ENCODE data around the gene BAZ1A.

The BAZ1A gene

DNA sequence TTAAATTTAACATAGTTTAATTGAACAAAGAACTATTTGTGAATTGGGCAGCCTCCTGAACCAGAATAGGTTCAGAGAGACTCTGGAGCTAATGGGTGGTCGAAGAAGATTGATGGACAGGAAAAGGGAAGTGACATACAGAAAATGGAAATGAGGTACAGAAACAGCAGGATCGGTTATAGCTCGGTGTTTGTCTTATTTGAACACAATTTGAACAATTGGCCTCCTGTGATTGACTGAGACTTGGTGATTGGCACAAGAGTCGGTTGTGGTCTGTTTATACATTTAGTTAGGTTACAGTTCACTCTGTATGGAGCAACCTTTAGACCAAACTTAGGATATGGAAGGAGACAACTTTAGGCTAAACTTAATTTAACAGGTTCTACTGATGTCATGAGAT is 142.4 kb downstream of the BAZ1A start:
- in situ Hi-C loops (cut with MboI; ENCODE audit: low sequenced_read_pairs), result no loop called here

DNA sequence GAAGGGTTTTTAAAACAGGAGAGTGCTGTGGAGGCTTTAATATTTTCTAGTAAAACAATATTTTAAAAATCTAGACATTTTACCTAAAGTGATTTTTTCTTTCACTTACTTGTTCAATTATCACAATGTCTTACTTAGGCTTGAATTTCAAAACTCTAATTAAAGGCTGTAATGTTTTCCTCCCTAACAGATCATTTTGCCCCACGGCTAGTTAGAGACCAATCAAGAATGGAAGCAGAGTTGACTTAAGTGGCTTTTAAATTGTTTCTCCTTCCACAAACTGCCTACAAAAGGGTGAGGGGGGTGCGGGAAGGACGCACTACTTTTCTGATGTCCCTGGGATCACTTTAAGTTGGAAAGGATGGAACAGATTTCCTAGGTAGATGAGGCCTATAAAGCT is 151.3 kb downstream of the BAZ1A start:
- in situ Hi-C loops (cut with MboI; ENCODE audit: low sequenced_read_pairs), result no loop called here

DNA sequence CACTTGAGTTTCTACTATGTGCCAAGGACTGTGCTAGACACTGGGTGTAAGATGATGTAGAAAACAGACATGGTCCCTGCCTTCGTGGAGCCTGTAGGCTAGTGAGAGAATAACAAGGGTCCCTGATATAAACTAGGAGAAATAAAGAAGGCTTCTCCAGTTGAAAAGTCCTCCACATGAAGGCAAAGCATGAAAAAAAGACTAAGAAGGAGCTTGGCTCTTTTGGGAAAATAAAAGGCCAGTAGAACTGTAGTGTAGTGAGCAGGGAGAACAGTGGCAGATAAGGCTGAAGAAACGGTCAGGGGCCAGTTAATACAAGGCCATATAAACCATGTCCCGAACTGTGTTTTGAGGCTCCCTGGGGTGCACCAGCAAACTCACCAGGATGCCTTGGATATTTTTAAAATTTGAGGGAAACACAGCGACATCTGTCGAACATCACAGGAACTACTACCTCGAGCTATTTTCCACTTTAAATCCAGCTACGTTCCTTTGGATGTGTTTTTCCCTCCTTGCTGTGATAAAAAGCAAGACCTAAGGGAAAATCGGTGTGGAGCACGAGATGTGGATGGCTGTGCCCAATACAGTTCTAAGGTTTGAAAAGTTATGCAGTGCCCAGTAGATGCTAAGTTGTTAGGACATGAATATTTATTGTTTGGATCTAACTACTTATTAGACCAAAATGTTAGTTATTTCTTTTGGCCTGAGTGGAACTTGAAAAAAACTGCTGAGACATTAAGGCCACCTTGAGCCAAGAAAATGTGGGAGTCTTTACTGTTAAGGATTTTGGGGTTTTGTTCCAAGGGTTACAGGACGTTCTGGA is 152.2 kb downstream of the BAZ1A start:
- in situ Hi-C loops (cut with MboI; ENCODE audit: low sequenced_read_pairs), result no loop called here

DNA sequence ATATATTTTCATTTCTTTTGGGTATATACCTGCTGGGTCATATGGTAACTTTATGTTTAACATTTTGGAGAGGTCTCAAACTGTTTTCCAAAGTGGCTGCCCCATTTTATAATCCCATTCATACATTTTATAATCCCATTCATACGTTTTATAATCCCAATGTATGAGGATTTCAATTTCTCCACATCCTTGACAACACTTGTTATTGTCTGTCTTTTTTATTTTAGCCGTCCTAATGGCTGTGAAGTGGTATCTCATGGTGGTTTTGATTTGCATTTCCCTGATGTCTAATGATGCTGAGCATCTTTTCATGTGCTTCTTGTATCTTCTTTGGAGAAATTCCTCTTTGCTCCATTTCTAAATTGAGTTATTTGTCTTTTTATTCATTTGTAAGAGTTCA is 154.0 kb downstream of the BAZ1A start:
- in situ Hi-C loops (cut with MboI; ENCODE audit: low sequenced_read_pairs), result no loop called here

DNA sequence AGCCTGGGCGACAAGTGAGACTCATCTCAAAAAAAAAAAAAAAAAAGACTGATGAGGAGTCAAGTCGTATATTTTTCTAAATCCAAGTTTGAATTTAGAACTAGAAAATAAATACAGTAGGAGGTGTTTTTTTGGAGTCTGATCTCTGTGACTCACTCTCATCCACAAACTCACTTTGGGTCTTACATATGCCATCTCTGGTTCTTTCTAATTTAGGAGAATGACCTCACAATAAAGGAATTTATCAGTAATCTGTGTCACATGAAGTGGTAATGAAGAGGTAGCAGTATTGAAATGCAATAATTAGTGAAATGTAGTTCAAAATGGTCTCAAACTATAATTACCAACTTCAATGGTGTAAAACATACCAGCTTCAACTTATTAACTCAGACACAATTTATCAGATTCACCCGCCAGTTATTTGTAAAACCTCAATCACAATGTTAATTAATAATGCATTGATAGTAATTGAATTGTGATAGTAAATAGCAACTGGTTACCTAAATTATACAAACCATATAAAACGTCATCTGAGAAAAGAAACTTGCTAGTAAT is 156.3 kb downstream of the BAZ1A start:
- in situ Hi-C loops (cut with MboI; ENCODE audit: low sequenced_read_pairs), result no loop called here

DNA sequence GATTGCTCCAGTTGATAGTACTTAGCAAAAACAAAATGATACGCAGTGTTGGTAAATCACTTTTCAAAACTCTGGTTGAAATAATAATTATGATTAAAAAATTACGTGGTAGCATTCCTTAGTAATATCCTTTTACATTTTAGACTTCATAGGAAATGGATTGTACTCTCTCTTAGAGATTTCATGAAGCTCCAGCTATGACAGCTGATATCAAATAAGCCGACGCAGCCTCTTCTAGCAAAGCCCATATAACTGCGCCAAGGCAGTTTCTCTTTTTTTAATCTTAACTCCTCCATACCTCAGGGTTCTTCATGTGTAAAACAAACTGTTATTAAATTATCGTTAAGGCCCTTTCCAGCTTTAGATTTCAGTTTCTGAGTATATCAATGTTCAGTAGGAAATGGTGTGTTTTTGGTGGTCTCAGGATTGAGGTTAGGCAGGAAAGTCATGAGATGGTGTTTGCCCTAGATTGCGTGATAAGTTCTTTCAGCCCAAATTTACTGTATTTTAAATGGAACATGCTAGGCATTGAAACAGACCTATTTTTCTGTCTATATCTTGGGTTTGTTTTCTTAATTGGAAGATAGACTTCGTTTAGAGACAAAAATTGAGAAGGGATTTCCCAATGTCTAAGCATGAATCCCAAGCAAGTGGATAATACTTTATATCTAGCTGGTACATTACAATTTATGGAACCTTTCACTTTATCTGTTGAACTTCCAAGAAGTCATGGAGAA is 159.9 kb downstream of the BAZ1A start:
- in situ Hi-C loops (cut with MboI; ENCODE audit: low sequenced_read_pairs), result no loop called here

DNA sequence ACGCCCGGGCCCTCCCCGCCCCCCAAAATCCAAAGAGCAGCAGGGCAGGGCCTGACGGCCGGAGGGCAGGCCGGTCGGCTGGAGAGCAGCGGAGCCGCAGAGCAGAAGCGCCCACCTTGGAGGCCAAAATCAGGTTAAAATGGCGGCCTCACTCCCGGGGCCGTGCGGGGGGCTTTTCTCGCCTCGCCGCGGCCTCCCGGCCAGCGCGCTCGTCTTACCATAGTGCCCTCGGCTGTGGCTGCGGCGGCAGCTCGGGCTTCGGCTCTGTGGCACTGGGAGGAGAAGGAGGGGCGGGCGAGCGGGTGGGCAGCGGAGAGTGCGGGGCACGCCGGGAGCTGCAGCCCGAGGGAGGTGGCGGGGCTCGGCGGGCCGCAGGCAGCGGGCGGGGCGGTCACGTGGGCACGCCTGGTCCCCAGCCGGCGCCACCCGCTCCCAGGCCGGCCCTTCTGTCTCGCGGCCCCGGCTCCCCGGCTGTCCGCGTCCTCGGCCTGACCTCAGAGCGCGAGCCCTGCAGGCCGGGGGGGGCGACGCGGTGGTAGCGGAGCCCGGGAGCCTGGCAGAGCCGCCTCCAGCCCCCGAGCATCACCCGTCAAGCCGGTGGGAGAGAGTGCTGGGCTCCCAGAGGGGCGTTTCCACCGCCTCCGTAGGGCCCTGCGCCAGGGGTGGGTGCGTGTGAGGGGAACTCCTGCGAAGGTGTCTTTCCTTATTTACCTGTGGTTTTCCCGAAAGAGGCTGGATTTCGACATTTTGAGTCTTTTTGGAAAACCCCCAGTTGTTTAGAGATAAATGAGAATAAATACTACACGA is 160.6 kb downstream of the BAZ1A start, which contains the start of gene CFL2:
CFL2 (minus strand) TSS at position 274 of the 807 bp plus-strand sequence; CDS start at position 221, 53 bp downstream.
- in situ Hi-C loops (cut with MboI; ENCODE audit: low sequenced_read_pairs), result no loop called here

DNA sequence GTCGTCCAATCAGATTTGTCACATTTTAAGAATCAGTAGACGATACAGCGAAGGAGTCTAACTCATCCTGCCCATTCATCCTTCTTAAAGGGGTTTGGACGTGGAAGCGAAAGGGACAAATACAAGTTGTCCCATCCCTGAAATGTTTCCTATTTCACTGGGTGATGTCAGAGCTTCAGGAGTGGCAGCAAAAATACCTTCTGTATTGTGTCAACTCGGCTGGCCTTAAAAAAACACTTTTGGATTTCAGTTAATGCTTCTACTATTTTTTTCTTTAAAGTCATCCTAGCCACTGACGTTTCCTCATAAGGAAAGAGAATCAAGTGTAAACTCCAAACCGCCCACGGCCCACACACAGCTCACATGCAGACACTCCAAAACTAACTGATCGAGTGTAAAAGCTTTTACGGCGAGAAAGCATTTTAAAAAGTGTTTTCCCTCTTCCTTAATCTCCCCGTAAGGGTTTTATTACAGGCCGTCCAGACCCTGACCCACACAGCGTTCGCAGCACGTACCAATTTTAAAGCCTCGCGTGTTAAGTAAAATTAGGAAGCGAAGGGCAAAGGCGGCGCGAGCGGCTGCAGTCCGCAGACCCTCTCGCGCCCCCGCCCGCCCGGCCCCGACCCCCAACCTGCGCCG is 161.4 kb downstream of the BAZ1A start:
- in situ Hi-C loops (cut with MboI; ENCODE audit: low sequenced_read_pairs), result no loop called here

DNA sequence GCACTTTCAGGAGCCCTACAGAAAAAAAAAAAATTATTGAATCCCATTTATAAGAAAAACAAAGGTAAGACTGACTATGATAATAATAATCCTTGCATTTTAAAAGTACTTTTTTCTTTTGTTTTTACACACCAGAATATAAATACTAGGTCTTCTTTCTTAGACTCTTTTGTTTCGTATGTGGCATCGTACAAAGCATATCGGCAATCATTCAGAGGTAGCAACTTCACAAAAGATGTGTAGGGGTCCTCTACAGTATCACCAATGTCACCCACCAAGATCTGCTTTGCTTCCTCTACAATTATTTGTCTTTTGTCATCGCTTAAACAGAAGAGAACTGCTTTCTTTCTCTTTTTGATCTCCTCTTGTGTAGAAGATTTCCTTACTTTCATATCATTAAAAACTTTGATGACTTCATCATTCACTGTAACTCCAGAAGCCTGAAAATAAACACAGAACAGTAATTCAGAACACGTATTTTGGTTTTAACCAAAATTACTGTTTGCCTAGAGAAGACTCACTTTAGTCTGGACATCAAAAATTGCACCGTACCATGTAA is 162.0 kb downstream of the BAZ1A start:
- in situ Hi-C loops (cut with MboI; ENCODE audit: low sequenced_read_pairs), result no loop called here

DNA sequence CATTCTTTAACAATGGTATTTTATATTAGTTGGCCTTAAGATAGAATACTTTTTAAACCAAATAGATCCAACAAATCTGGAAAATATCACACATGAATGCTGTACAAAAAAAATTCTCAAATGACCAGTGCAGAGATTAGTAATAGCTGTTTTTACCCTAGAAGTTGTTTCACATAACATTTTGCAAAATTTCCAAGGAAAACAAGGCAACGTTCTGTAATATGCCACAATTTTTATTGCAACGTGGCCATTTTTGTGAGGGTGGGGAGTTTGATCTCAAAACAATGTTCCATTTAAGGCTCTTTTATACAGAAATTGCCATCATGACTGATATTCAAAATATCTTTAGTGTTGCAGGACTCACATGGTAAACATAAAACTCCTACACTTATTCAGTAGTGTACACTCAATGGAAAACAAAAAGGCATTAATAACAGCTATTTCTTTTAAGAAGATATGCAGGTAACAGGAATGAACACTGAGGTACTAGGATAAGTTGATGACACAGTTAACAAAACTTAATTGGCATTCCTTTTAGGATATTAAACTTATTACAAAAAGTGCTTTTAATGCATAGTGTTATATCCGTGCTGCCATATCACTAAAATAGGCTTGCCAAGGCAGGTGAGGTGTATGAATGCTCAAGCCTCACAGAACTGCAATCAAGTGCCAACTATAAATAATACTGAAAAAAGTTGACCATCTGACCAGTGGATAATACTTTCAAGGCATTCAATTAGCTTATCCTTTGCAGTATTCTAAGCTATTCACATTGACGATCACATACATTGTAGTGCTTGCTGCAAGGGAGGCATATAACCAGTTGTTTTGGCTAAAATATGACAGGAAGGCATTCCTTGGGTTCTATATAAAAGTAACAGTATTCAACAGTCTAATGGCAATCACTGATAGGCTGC is 163.1 kb downstream of the BAZ1A start:
- in situ Hi-C loops (cut with MboI; ENCODE audit: low sequenced_read_pairs), result no loop called here

DNA sequence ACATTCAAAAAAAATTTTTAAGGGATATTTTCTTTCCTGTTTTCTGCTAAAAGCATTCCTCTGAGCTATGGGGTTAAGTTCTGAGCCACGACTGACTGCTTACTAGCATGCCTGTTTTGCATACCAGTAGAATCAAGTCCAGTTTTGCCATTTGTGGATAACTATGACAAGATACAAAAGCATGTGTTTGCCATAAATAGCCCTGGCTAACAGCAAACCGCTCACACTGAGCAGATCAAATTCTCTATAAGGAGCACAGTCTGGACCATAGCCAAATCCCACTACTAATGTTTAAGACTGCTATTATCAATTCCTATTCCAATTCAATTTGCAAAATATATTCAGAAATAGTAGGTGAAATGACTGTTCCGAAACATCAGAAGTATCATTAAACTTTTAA is 164.0 kb downstream of the BAZ1A start:
- in situ Hi-C loops (cut with MboI; ENCODE audit: low sequenced_read_pairs), result no loop called here

DNA sequence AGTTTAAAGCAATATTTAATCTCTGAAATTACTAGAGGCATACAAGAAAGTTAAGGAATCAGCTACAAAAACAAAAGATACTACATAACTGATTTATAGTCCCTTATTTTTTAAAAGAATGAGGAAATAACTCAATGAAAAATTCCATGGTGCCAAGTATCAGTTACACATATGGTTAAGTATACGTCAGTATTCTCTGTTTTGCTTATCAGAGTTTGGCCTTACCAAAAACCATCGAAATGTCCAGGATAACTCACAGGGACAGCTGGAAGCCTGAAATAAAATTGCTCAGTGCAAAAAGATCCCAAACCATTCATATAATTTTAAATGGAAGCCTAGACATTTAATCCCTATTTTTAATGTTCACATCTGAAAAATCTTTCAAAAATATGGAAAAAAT is 164.4 kb downstream of the BAZ1A start:
- in situ Hi-C loops (cut with MboI; ENCODE audit: low sequenced_read_pairs), result no loop called here

DNA sequence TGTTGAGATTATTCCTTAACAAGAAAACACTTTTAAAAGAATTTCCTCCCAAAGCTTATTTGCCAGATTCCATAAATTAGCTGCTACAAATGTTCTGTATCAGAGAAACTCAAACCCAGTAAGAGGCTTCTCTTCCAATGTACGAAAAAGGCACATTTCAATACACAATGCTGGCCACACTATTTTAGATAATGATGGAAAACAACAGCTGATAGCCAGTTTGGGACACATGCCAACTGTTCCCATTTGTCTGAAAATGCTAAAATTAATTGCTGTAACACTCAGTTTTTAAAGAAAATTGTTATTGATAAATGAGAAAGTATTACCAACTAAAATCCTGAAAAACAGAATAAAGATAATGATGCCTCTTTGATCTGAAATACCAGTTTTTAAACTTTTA is 165.2 kb downstream of the BAZ1A start:
- in situ Hi-C loops (cut with MboI; ENCODE audit: low sequenced_read_pairs), result no loop called here

DNA sequence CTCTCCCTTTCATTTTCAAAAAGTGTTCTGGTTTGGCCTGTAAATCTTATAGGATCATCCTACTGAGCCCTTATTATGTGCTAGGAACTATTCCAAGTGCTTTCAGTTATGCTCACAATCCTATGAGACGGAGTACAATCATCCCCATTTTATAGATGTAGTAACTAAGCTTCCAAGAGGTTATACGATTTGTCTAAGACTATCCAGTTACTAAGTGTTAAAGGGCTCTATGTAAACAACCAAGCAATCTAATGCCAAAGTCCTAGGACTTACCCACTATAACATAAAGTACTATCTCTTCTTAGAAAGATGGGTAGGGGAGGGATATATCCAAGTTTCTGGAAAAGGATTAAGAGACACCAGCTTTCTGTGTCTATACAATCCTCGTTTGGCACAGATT is 167.4 kb downstream of the BAZ1A start:
- in situ Hi-C loops (cut with MboI; ENCODE audit: low sequenced_read_pairs), result no loop called here
